Stomach (tissue), 9 donors: ENCODE measurements around the gene PPP2R2C. TPM values are rescaled to one million over a fixed set of nuclear protein-coding genes. Genes with fewer than 3 reads are reported as not detected.

ENCODE experiments used
- DNase-seq, 2 donors: peaks; one replicate each; pipeline versions ENCODE4 v3.0.0 to v3.0.0-alpha.2; 2013 to 2019
- H3K27ac ChIP-seq, 5 donors: fragments of 200-600 bp in 4 of 5; sonication (generic) in 4 of 5; one replicate each; pipeline ENCODE4 v1.5.1; 2013 to 2019; ENCODE audit warnings: mild to moderate bottlenecking in 1 of 5, moderate library complexity in 1 of 5
- H3K27me3 ChIP-seq, 3 donors: fragments of 200-600 bp; sonication (generic); one replicate each; pipeline ENCODE4 v1.5.1; 2017 to 2019; ENCODE audit warnings: mixed run types in 1 of 3
- H3K36me3 ChIP-seq, 4 donors: fragments of 200-600 bp; sonication (generic); 1 replicate in 3 of 4; 2 replicates in 1 of 4; pipeline ENCODE4 v1.5.1; 2016 to 2019
- H3K4me1 ChIP-seq, 4 donors: fragments of 200-600 bp; sonication (generic); one replicate each; pipeline ENCODE4 v1.5.1; 2016 to 2019
- H3K4me3 ChIP-seq, 4 donors: fragments of 200-600 bp; sonication (generic) in 3 of 4; one replicate each; pipeline ENCODE4 v1.5.1; 2016 to 2019; ENCODE audit warnings: mild to moderate bottlenecking in 1 of 4
- H3K9me3 ChIP-seq, 4 donors: fragments of 200-600 bp; sonication (generic); one replicate each; pipeline ENCODE4 v1.5.1; 2016 to 2019
- CTCF ChIP-seq, 7 experiments: fragments of 450-650 bp in 4 of 7; fragments of 200-600 bp in 3 of 7; sonication (generic) in 3 of 7; IDR thresholded peaks; one replicate each; pipeline ENCODE4 v1.5.1; 2016 to 2019; ENCODE audit warnings: antibody characterized with exemption in 7 of 7, control low read depth in 2 of 7, mild to moderate bottlenecking in 1 of 7
- EP300 ChIP-seq: sonication (generic); formaldehyde crosslinking; IDR thresholded peaks from one replicate; pipeline ENCODE4 v1.6.1; 2017; ENCODE audit warnings: antibody characterized with exemption
- POLR2A ChIP-seq, 4 donors: fragments of 450-650 bp; IDR thresholded peaks; one replicate each; pipeline ENCODE4 v1.6.1; 2016; ENCODE audit warnings: antibody characterized with exemption in 4 of 4, control low read depth in 2 of 4, mild to moderate bottlenecking in 1 of 4, moderate library complexity in 1 of 4
- POLR2AphosphoS5 ChIP-seq, 3 donors: sonication (generic); formaldehyde crosslinking; IDR thresholded peaks; one replicate each; pipeline ENCODE4 v1.6.1; 2016; ENCODE audit warnings: antibody characterized with exemption in 3 of 3
- WGBS, 5 donors: extraction: QIAGEN DNeasy Blood & Tissue Kit in 3 of 5; methylation state at CpG; one replicate each; pipeline versions ENCODE4 v1.1.5 to v1.1.7; 2013 to 2018; 5-methylcytosine and 5-hydroxymethylcytosine counted together
- intact Hi-C: fragments of 100-400 bp; cut with DNase I; formaldehyde crosslinking; loops from one replicate; pipeline ENCODE4 v1.15.1; 2023; ENCODE audit warnings: low total_unique reads
- polyA plus RNA-seq, 3 donors: library from polyadenylated mRNA; stranded (reverse); fragments of 200-250 nt; gene quantifications; one replicate each; pipeline ENCODE4 v1.2.3, GENCODE V29; 2013
- total RNA-seq, 5 donors: library from RNA; depleted of rRNA; stranded (reverse); fragments of >200 nt; gene quantifications; one replicate each; pipeline versions ENCODE4 v1.1.0 to v1.2.3, GENCODE V29; 2014 to 2016
- donor health status: healthy with polysubstance abuse.
- donor health status: Bipolar disorder and iron deficiency.
- donor health status: healthy.

PPP2R2C gene
- total and polyA plus RNA-seq, 8 donors: 1.4 to 5.0 (median 1.5) TPM; not detected in 5

- Histone ChIP-seq H3K36me3 (no peaks in the 10 kb centered on the region), H3K9me3 (peaks cover 0 to 4% (median 0%) of the 10 kb centered on the region in 4 donors), H3K27ac (peak overlapping the region in 1 of 5 donors; percentile 25), H3K4me1 (peaks cover 12 to 24% (median 23%) of the 10 kb centered on the region in 4 donors), H3K27me3 (peaks cover 10 to 95% (median 43%) of the 10 kb centered on the region in 3 donors), H3K4me3 (peak overlapping the region; percentile 43 to 57 (median 46))
- WGBS, 5 donors: 1 to 4% (median 3%) methylated on average over 16 to 28 of the region's 28 CpGs
- DNase-seq: no peak
- TF ChIP-seq EP300: no peak
- no peak for TF ChIP-seq CTCF (IDR thresholded peaks at IDR 0.05)
- no peak for TF ChIP-seq POLR2A (IDR thresholded peaks at IDR 0.05)
- no peak for TF ChIP-seq POLR2AphosphoS5 (IDR thresholded peaks at IDR 0.05)
- intact Hi-C loops: no loop called here
These were observed 957 bp downstream of the PPP2R2C start for GRCh38 chr4:6471307-6472007.

- DNase-seq: peak; percentile 48 to 60
- Histone ChIP-seq H3K27me3 (peaks cover 10 to 93% (median 43%) of the 10 kb centered on the region in 3 donors), H3K9me3 (peaks cover 0 to 1% (median 0%) of the 10 kb centered on the region in 4 donors), H3K36me3 (no peaks in the 10 kb centered on the region), H3K4me3 (peak overlapping the region; percentile 43 to 57 (median 46)), H3K27ac (peak overlapping the region in 1 of 5 donors; percentile 25), H3K4me1 (peaks cover 12 to 24% (median 23%) of the 10 kb centered on the region in 4 donors)
- intact Hi-C loops: no loop called here
- 1 to 2% (median 1%) methylated on average over 15 to 85 of the region's 85 CpGs for WGBS, 5 donors
- TF ChIP-seq EP300 (no peak), POLR2A (IDR thresholded peaks at IDR 0.05) (no peak), POLR2AphosphoS5 (IDR thresholded peaks at IDR 0.05) (no peak), CTCF (IDR thresholded peaks at IDR 0.05) (no peak)
These were observed 1.7 kb downstream of the PPP2R2C start for GRCh38 chr4:6470502-6471306.

DNA sequence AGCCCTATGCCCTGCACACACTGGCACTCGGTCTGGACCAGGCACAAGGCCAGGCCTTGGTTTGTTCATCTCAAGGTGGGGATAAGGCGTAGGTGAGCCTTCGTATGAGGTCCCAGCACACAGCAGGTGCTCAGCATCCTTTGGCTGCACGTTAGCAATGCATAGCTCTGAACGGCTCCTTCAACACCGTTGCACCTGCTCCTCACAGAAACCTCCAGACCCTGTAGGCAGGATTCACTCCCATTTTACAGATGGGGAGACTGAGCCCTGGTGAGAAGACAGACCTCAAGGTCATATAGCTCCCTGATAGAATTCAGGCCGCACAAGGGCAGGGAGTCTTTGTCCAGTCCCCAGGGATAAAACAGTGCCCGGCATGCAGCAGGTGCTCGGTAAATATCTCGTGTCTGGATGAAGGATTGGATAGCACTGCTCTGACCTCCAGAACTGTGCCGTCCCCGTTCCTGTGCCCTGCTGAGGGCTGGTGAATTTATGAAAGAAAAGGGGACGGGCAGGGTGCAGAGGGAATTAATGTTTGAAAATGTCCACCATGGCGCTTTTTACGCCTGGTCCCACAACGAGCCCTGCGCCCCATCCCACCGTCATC lies 2.4 kb downstream of the PPP2R2C start:
- intact Hi-C loops: no loop called here
- no peaks in the 10 kb centered on the region for H3K9me3 ChIP-seq
- H3K36me3 ChIP-seq: no peaks in the 10 kb centered on the region
- 32 to 43% (median 36%) methylated on average over 18 of the region's 18 CpGs for WGBS, 5 donors
- TF ChIP-seq POLR2A (IDR thresholded peaks at IDR 0.05): no peak
- TF ChIP-seq POLR2AphosphoS5 (IDR thresholded peaks at IDR 0.05): no peak
- TF ChIP-seq CTCF (IDR thresholded peaks at IDR 0.05): no peak
- no peak for TF ChIP-seq EP300
- DNase-seq: no peak
- H3K4me1 ChIP-seq: peaks cover 12 to 24% (median 23%) of the 10 kb centered on the region in 4 donors
- peak overlapping the region; percentile 43 to 57 (median 46) for H3K4me3 ChIP-seq
- peak overlapping the region in 1 of 5 donors; percentile 25 for H3K27ac ChIP-seq
- peaks cover 10 to 86% (median 46%) of the 10 kb centered on the region in 3 donors for H3K27me3 ChIP-seq

GRCh38 chr4:6469144-6469543 lies 3.3 kb downstream of the PPP2R2C start:
- H3K27ac ChIP-seq: no peak overlapping the region
- 25 to 68% (median 41%) methylated on average over 3 of the region's 3 CpGs for WGBS, 5 donors
- H3K36me3 ChIP-seq: no peaks in the 10 kb centered on the region
- H3K4me1 ChIP-seq: peaks cover 12 to 24% (median 23%) of the 10 kb centered on the region in 4 donors
- intact Hi-C loops: no loop called here
- peaks cover 10 to 78% (median 51%) of the 10 kb centered on the region in 3 donors for H3K27me3 ChIP-seq
- TF ChIP-seq POLR2A (IDR thresholded peaks at IDR 0.05) (no peak), EP300 (no peak), CTCF (IDR thresholded peaks at IDR 0.05) (no peak), POLR2AphosphoS5 (IDR thresholded peaks at IDR 0.05) (no peak)
- no peak for DNase-seq
- no peaks in the 10 kb centered on the region for H3K9me3 ChIP-seq
- no peak overlapping the region for H3K4me3 ChIP-seq
